Stimulated activated CD8-positive, alpha-beta memory T cell treated with anti-CD3 and anti-CD28 coated beads, Interleukin-7, amount 100 ng/mL, for 1 hour (primary cell): Measurements from ENCODE around the gene GTF2F2.
"Not testable (repeated sequence)": the region's sequence is repeated elsewhere in the genome, so short reads cannot be mapped to it uniquely, and the experiment has no call there.

Source experiments
- DNase-seq, 2 donors: peaks; one replicate each; pipeline ENCODE4 v3.0.0-alpha.2; 2020; ENCODE audit warnings: low read depth in 2 of 2

The GTF2F2 gene

DNA sequence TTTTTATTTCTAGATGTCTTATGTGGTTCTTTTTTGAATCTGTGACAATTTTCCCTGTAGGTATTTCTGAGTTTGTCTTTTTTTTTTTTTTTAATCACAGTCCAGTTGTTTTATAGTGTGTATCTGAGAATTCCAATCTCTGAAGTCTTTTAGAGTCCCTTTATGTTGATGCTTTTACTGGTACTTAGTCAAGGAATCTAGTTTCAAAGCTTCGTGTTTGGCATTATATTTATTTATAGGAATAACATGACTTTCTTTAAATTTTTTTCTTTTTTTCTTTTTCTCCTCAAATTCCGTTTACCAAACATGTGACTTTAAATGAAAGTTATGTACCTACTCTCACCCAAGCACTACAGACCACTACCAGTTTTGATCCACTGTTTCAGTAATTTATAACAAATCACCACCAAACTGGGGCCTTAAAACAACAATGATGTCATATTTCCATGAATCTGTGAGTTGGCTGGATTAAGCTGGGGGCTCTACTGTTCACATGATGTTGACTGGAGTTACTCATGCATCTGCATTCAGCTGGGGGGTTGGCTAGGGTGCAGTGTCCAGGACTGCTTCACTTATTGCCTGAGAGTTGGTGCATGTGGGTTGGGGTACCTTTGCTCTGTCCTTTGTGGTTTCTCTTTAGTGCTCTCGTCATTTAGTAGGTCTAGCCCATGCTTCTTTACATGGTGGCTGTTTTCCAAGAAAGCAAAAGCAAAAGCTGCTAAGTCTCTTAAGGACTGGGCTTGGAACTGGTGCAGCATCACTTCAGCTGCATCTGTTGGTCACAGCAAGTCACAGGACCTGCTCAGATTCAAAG lies 58.2 kb downstream of the GTF2F2 start:
- DNase-seq = no peak

DNA sequence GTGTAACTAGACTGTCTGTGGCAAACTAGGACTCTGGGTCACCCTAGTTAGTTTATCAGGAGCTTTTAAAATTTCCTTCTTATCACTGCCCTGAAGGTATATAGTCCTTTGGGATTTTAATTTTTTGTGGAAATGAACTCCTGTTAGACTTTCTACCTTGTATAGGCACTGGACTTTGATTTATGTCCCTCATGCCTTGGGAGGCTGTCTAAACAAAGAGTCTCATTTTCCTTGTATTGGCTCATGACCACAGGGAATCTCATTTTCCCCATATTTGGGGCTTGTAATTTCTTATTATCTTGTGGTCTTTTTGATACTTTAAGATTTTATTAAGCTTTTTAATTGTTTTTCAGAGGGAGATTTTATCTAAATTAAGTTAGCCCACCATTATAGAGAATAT lies 59.1 kb downstream of the GTF2F2 start:
- DNase-seq = no peak

DNA sequence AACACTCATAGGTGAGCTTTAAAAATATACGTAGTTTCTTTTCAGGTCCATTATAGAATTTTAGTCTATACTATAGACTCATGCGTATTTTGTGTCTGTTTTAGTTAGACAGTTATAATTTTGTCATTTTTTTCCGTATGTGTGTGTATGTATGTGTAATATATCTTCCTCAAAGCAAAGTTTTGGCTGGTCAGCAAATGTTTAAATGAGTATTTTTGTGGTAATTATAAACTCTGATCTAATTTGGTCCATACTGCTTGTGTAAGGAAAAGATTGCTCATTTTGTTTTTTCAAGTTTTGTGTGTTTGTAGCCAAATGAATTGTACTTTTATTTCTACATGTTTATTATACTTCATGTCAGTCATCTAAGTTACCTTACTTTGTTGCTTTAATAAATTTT lies 60.0 kb downstream of the GTF2F2 start:
- no peak for DNase-seq

DNA sequence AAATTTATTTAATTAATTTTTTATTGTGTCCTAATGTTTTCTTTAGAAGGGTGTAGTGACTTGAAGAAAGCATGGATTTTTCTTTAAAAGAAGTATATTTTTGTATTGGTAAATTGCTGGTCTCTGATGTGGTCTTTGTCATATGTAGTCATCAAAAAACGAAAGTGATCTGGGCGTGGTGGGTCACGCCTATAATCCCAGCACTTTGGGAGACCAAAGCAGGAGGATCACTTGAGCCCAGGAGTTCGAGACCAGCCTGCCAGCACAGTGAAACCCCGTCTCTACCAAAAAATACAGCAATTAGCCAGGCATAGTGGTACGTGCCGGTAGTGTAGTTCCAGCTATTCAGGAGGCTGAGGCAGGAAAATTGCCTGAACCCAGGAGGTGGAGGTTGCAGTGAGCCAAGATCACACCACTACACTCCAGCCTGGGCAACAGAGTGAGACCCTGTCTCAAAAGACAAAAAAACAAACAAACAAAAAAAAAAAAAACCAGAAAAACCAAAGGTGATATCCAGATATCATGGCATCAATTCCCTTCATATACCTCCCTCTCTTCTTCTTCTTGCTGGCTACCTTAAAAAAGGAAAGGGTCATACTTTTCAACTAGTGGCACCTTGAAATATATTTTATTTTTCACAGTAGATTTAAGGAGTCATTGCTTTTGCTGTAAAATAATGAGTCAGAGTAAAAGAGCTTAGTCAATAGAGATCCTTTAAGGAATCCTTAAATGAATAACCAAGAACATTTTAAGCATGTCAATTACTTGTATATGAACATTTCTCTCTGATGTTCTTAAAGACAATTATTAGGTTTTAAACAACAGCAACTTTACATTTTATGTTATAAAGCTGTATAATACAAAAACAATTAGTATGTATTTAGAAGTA lies 60.6 kb downstream of the GTF2F2 start:
- DNase-seq = no peak

DNA sequence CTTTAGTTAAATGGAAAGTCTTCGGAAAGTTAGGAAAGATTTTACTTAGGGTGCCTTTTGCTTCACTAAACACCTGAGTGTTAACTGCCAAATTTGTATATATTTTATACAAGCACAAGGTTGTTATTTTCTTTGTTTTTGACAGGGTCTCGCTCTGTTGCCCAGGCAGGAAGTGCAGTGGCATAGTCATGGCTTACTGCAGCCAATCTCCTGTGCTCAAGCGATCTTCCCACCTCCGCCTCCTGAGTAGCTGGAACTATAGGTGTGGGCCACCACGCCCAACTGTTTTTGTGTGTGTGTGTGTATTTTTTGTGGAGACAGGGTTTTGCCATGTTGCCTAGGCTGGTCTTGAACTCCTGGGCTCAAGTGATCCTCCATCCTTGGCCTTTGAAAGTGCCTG lies 64.4 kb downstream of the GTF2F2 start:
- no peak for DNase-seq

DNA sequence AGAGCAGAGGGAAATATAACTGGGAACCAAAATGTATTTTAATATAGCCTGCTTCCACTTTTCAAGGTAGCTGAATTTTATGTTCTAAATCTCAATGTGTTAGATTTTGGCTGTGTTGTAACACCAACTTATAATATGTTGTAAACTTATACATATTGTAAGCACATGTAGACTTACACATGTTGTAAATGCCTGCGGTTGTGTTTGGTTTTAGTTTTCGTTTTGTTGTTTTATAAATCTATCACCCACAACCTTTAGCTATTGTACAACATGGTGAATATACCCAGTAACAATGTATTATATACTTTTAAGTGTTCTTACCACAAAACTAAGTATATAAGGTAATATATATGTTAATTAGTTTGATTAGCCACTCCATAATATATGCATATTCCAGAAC lies 65.0 kb downstream of the GTF2F2 start:
- DNase-seq = no peak

DNA sequence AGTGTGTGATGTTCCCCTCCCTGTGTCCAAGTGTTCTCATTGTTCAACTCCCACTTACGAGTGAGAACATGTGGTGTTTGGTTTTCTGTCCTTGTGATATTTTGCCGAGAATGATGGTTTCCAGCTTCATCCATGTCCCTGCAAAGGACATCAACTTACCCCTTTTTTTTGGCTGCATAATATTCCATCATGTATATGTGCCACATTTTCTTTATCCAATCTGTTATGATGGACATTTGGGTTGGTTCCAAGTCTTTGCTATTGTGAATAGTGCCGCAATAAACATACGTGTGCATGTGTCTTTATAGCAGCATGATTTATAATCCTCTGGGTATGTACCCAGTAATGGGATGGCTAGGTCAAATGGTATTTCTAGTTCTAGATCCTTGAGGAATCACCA lies 68.8 kb downstream of the GTF2F2 start:
- not testable (repeated sequence) for DNase-seq

DNA sequence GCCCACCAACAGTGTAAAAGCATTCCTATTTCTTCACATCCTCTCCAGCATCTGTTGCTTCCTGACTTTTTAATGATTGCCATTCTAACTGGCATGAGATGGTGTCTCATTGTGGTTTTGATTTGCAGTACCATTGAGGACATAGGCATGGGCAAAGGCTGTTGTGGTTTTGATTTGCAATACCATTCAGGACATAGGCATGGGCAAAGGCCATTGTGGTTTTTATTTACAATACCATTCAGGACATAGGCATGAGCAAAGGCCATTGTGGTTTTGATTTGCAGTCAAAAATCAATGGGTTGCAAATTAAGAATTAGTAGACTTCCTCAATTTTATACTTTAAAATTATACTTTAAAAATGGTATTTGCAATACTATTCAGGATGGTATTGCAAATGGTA lies 69.2 kb downstream of the GTF2F2 start:
- DNase-seq = not testable (repeated sequence)

DNA sequence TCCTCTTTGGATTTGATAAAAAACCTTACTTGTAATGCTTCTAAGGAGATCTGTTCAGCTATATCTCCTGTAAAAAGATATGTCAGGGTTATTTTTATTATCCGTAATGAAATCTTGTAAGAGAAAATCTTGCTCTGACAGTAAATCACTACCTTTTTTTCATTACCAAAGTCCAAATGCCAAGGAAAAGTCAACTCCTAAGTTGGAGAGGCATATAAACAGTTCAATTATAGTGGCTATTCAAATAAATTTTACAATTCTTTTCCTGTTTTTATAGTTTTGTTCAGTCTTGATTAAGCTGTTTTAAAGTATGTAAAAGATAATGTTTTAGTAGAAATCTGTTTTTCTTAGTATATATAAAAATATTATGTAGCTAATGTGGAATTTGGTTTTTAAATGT lies 71.6 kb downstream of the GTF2F2 start:
- no peak for DNase-seq

DNA sequence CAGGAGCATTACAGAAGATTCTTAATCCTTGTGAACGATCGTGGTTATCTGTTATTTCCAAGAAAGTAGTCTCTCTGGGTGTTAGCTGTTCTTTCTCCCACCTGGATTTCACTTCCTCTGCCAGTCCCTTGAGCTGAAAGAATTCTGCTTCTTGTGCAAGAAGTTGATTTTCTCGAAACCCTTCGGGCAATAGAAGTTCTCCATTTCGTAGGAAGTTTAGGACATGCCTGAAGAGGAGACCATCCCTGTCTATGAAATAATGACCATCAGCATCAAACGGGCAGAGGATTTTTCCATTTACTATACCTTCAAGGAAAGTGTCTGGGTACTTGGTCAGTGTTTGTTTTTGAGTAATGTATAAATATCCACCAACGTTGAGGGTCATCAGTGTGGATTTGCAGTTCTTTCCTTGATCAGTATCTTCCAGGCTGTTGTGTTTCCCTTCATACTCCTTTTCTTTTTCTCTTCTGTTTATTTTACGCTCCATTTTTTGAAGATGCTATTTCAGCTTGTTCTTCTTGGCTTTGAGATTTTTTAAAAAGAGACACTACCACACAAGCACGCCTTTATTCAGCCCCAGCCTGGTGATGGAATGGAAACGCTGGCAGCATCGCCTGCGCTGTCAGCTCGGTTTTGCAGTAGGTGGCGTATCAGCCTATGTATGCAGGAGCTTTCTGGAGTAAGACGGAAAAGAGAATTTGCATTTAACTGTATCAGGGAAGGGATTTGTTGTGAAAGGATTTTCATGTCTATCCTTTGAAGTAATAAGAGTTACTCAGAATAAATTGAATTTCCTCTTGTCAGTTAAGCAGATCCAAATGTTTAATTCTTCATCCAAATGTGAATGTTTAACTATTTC lies 74.0 kb downstream of the GTF2F2 start:
- DNase-seq = no peak

DNA sequence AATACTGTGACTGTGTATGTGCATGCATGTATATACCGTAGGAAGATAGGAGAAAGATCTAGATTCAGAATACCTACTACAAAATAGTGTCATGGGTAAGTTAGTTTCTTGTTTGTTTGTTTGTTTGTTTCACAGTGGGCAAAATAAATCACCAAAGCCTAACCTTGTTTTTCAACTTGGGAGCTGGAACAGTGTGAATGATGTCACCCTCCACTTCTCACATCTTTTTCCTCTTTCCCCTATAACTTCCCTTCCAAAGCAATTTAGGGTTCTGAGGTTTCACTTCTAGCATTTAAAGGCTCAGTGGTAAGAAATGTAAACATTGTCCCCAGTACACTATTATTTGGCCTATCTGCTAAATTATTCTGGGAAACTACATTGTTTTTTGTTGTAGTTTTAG lies 75.1 kb downstream of the GTF2F2 start:
- DNase-seq = no peak

DNA sequence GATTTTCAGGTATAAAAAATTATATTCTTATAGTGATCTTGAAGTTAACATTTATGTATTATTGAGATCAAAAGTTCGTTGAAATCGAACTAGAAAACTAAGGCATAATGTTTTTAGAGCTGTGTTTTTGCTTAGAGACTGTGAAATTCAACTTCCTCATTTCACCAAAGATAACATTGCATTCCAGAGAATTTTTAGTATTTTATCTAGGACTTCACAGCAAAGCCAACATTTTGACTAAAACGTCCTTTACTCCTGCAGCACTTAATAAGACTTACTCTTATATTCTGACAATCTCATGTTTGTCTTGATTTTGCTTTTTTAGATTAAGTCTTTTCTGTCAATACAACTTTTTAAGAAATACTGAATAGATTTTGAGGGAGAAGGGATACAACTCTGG lies 75.8 kb downstream of the GTF2F2 start:
- no peak for DNase-seq

DNA sequence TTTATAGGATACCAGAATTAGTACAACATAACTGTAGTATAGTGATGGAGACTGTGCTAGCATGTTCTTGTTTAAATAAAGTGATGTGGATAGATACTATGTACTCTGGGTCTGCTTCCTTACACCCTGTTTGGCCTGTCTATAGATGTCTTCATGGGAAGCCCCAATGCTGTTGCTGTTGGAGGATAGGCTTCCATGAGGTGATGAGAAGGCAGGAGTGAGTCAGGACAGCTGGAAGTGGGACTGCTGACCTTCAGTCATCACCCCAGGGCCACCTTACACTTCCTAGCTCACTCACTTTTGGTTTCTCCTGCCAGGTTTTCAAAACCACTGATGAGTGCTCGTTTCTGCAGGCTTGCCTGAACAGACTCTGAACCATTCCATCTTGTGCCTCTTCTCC lies 76.3 kb downstream of the GTF2F2 start:
- DNase-seq = no peak

DNA sequence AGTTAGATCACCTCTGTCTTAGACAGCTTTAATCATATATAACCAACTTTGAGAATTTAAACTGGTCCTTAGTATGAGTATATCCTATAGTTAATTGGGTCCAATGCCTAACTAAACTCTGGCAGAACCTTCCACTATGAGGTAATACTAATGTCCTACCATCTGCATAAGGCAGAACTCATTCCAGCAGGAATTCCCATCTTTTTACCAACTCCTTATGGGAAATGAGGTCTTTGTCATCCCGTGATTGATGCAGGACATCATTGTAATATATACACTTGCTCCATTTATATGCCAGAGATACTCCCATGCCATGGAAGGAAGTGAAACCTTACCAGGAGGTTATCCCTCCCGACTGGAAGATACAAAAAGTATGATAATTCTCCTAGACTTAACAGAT lies 77.7 kb downstream of the GTF2F2 start:
- DNase-seq = no peak

DNA sequence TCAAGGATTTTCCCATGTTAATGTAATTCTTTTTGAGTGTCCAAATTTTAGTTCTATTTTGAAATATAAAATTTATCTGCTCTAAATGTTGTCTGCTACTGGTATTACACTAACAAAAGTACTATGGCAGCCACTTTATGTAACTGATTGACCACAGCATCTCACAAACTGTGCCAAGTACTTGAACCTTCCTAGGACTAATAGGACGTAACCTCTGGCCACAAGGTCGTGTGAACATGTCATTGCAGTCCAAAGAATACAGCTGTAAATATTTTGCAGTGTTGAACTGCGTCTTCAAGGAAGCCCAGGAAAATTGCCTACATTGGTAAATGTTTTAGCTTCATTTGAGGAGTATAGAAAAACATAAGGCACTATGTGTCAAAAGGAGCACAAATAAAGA lies 78.6 kb downstream of the GTF2F2 start:
- DNase-seq = no peak

DNA sequence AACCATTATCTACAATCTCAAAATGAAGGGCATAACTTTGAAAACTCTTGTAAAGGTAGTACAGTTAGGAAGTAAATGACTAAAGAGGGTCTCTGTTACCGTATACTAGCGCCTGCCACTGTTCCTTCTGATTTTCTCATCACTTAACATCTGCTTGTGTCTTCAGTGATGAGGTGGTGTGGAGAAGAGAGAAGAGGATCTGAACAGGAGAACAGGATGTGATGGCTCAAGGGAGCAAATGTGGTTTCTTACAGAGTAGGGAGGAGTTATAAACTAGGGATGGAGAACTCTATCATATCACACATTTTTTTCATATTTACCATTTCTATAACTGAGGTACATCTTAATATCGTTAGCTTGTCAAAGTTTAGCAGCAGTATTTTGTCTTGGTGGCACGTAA lies 79.4 kb downstream of the GTF2F2 start:
- no peak for DNase-seq

DNA sequence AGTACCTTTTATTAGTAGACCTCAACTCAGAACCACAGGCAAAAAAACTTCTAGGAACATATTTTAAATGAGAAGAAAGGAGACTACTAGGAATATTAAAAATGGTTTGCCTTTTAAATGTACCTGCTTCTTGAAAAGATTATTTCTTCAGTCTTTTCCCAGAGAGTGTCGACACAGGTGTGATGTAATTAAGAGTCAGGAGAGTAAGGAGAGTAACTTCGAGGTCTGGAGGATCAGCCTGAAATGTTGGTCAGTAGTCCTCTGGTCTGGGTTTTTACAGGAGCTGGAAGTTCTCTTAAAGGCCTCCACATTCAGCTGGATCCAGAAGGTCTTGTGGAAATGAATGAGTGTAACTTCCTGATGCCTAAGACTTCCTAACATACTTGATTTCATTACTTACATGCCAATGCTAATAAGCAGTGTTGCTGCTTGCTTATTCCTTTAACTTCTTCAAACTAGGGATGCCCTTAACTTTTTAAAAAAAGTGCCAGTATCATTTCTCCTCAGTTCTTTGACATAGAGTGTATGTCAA lies 80.5 kb downstream of the GTF2F2 start, which contains the start of gene KCTD4:
KCTD4 (minus strand) TSS at position 345 of the 532 bp plus-strand sequence. CDS start 6,478 bp downstream, outside the sequence.
- DNase-seq = no peak

DNA sequence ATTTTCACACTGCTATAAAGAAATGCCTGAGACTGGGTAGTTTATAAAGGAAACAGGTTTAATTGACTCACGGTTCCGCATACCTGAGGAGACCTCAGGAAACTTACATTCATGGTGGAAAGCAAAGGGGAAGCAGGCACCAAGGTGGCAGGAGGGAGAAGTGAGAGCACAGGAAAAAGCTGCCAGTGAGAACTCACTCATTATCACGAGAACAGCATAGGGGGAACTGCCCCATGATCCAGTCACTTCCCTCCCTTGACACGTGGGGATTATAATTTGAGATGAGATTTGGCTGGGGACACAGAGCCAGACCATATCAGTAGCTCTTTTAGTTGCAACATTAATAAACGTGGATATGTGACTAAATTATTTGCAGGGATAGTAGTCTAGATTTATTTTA lies 84.8 kb downstream of the GTF2F2 start:
- no peak for DNase-seq

DNA sequence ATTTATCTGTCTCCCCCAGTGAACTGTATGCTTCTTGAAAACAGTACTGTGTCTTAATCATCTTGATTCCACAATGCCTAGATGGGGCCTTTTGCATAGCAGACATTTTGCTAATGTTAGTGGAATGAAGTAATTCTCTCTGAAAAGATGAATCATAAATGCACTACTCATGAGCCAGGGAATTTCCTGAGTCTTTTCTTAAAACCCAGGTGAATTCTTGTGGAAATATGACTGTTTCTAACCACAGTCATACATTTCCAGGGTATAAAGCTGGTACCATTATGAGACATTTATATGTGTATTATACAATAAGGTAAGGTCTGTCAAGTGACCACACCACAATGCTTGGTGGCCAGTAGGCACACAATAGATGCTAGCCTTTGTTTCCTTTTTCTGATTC lies 86.0 kb downstream of the GTF2F2 start:
- no peak for DNase-seq

DNA sequence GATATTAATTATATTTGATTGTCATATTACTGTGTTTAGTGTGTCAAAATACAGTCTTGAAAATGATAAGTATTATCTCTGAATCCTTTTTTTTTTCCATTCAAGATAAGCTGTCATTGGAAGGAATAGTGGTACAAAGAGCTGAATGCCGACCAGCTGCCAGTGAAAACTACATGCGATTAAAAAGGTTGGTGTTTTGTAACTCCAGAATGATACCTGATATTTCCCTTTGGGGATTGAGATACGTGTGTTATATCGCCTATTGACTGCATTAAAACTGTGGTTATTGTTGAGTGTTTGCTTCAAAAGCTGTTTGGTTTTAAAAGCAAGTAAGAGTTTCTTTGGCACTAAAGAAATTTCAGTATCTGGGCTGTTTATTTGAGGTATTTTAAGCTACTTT lies 87.0 kb downstream of the GTF2F2 start:
- DNase-seq = no peak

DNA sequence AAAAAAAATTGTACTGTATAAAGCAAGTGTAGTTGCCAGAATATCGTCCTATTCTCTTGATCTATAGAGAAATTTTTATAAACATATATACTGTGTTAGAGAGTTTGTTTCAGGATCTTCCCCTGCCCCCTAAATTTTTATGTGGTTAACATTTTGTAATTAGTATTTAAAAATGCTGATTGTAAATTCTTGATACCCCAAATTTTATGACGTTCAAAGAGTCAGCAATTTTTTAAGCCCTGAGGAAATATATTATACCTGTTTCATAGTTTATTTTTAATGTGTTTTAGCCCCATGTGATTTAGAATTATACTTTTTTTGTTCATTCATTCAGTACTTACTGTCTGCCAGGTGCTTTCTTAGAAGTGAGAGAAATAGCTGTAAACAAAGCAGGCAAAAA lies 87.8 kb downstream of the GTF2F2 start:
- no peak for DNase-seq

DNA sequence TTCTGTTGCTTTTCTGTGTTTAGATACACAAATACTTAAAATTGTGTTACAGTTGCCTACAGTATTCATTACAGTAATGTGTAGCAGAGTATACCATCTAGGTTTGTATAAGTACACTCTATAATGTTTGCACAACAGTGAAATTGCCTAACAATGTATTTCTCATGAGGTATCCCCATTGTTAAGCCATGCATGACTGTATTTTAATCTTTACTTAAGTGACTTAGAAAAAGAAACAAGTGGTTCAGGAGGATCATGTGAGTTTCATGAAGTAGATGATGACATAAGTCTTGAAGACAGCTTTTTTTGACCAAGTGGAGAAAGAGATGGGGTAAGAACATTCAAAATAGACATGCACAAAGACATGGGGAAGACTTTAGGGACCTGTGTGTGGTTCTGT lies 88.9 kb downstream of the GTF2F2 start:
- no peak for DNase-seq
